Choroid plexus epithelial cell (primary cell): ENCODE measurements around the gene WDR3.

Experiments
- DNase-seq: peaks from one replicate; pipeline ENCODE4 v3.0.0-alpha.2; 2010; ENCODE audit warnings: low read depth
- H3K4me3 ChIP-seq: 2 replicates; pipeline ENCODE4 v1.5.1; 2011; ENCODE audit warnings: low read depth, mild to moderate bottlenecking, control low read depth, low read length, moderate library complexity
- TF ChIP-seq, protein P1 (sequence below): conservative IDR thresholded peaks from 2 replicates; pipeline ENCODE4 v1.5.1; 2011; ENCODE audit warnings: low read depth, mild to moderate bottlenecking, control low read depth, inconsistent platforms, low read length, moderate library complexity

Gene WDR3

GRCh38 chr1:117895482-117896114, 33.9 kb upstream of the WDR3 start:
- H3K4me3 ChIP-seq, result no peak overlapping the region
- peak; percentile 94 for DNase-seq
- TF ChIP-seq, protein P1, sequence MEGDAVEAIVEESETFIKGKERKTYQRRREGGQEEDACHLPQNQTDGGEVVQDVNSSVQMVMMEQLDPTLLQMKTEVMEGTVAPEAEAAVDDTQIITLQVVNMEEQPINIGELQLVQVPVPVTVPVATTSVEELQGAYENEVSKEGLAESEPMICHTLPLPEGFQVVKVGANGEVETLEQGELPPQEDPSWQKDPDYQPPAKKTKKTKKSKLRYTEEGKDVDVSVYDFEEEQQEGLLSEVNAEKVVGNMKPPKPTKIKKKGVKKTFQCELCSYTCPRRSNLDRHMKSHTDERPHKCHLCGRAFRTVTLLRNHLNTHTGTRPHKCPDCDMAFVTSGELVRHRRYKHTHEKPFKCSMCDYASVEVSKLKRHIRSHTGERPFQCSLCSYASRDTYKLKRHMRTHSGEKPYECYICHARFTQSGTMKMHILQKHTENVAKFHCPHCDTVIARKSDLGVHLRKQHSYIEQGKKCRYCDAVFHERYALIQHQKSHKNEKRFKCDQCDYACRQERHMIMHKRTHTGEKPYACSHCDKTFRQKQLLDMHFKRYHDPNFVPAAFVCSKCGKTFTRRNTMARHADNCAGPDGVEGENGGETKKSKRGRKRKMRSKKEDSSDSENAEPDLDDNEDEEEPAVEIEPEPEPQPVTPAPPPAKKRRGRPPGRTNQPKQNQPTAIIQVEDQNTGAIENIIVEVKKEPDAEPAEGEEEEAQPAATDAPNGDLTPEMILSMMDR, result peak; percentile 81

DNA sequence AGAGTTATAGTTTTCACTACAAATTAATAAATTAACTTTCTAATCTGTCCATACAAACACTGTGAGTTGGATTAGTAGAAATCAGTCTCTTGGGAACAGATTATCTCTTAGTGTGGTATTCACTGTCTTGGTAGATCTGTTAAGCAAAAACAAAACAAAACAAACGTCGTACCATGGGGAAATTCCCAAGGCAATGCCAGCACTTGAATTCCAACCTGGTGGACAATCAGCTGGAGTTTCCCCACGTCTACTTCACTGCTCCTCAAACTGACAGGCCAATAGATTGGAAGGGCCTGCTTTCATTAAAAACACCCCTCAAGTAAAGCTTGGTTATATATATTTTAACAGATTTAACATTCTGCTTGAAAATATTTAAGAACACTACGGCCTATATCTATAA, 32.0 kb upstream of the WDR3 start:
- no peak overlapping the region for H3K4me3 ChIP-seq
- TF ChIP-seq, protein P1, result no peak
- DNase-seq, result peak; percentile 52

DNA sequence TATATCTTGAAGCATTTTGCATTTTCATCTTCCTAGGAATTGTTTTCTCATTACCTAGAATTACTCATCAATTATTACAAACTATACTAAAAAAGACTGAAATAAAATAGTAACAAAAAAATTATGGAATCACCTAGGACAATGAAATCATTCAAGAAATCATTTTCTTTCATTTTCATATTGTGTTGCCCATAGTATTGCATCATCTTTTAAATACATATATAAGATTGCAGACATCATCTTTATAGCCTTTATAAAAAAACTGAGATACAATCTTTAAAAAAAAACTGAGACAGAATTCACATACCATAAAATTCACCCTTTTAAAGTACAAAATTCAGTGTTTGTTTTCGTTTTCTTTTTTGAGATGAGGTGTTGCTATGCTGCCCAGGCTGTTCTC, 29.7 kb upstream of the WDR3 start:
- TF ChIP-seq, protein P1, result no peak
- H3K4me3 ChIP-seq, result no peak overlapping the region
- no peak for DNase-seq

- no peak for DNase-seq
- no peak overlapping the region for H3K4me3 ChIP-seq
- TF ChIP-seq, protein P1, result no peak
Observed at GRCh38 chr1:117902944-117903343, 26.6 kb upstream of the WDR3 start.

DNA sequence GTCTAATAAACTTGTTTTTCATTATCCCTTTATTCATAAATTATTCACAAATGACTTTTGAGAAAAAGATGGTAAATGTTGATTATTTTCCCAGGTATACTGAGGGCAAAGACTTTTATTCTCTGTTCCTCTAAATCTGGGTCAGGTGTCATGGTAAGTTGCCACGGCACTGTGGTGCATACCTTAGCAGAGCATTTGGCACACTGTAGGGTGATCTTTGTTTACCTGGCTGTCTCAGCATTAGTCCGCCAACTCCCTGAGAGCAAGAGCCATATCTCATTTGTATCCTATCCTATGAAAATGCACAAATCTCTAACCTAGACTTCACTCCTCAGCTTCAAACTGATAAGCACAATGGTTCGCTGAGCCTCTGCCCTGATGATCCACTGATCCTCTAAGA, 25.1 kb upstream of the WDR3 start:
- no peak overlapping the region for H3K4me3 ChIP-seq
- TF ChIP-seq, protein P1, result no peak
- DNase-seq, result no peak

DNA sequence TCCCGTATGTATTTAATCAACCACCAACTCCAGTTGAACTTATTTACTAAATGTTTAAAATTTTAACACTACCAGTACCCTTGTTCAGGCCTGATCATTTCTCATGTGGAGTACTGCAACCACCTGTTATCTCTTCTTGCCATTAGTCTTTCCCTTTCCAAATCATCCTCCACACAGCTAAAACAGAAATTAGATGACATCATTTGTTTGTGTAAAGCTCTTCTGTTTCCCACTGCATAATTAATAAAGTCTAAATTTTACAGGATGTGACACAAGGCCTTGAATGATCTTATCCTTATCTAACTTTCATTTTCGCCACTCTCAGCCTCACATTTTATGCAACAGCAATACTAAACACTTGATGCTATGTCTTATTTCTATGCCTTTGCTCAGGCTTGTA, 24.5 kb upstream of the WDR3 start:
- TF ChIP-seq, protein P1, result no peak
- DNase-seq, result no peak
- no peak overlapping the region for H3K4me3 ChIP-seq

- TF ChIP-seq, protein P1, result no peak
- no peak for DNase-seq
- H3K4me3 ChIP-seq, result no peak overlapping the region
Observed at GRCh38 chr1:117911051-117911450, 18.5 kb upstream of the WDR3 start.
